GM19324 (cell line): ENCODE results near the gene IFT52.

Source experiments
- ATAC-seq: cut with Tn5 transposase; IDR thresholded peaks from one replicate; pipeline ENCODE4 v1.9.1; 2021; ENCODE audit warnings: mild to moderate bottlenecking, moderate library complexity; ENCODE audit not compliant: unreplicated experiment, low FRiP score

The IFT52 gene, protein sequence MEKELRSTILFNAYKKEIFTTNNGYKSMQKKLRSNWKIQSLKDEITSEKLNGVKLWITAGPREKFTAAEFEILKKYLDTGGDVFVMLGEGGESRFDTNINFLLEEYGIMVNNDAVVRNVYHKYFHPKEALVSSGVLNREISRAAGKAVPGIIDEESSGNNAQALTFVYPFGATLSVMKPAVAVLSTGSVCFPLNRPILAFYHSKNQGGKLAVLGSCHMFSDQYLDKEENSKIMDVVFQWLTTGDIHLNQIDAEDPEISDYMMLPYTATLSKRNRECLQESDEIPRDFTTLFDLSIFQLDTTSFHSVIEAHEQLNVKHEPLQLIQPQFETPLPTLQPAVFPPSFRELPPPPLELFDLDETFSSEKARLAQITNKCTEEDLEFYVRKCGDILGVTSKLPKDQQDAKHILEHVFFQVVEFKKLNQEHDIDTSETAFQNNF

GRCh38 chr20:43590392-43591303, at the start of gene IFT52:
Gene IFT52 (plus strand): TSS chr20:43590937. CDS start chr20:43594699, 3,762 bp downstream.
- peak; percentile 98 for ATAC-seq

GRCh38 chr20:43541214-43541613, 49.5 kb upstream of the IFT52 start:
- ATAC-seq = no peak

DNA sequence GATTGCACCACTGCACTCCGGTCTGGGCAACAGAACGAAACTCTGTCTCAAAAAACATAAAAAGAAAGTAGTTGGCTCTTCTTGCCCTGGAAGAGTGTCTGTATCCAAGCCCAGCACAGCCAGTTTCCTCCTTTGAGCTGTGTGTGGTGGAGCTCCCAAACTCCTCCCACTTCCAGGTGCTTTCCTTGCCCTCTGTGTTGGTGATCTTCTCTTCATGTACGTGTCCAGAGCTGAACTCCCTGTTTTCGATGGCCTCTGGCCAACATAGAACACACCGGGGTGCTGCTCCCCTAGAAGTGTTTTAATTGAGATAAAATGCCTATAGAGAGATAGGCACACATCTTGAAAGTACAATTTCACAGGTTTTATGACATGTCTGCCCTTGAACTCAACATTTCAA, 48.6 kb upstream of the IFT52 start:
- no peak for ATAC-seq

DNA sequence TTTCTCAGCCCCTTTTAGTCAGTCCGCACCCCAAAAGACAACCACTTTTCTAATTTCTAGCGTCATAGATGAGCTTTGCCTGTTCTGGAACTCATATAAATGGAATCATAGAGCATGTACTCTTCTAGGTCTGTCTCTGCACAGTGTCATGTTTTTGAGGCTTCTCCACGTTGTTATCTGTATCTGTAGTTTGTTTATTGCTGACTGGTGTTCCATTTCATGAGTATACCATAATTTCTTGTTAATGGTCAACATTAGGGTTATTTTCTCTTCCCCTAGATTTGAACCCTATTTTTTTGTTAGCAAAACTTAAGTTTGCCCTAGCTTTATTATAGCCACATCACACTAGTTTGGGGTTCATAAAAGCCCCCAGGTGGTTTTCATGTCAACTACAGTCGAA, 48.1 kb upstream of the IFT52 start:
- ATAC-seq = no peak

DNA sequence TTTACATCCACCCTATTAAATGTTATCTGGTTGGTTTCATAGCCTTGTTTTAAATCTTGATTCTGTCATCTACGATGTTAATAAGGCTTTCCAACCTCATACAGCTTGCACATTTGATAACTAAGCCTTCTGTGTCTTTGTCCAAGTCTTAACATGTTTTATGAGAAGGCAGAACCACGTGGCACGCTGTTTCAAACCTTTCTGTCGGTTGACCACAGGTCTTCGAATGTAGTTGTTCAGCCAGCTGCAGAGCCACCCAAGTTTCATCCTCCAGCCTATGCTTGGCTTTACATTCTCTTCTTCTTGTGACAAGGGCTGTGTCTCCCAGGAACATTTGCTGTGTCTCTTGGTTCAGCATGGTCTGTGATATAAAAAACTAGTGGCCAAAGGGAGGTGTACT, 47.6 kb upstream of the IFT52 start:
- no peak for ATAC-seq

GRCh38 chr20:43544501-43544900, 46.2 kb upstream of the IFT52 start:
- no peak for ATAC-seq

DNA sequence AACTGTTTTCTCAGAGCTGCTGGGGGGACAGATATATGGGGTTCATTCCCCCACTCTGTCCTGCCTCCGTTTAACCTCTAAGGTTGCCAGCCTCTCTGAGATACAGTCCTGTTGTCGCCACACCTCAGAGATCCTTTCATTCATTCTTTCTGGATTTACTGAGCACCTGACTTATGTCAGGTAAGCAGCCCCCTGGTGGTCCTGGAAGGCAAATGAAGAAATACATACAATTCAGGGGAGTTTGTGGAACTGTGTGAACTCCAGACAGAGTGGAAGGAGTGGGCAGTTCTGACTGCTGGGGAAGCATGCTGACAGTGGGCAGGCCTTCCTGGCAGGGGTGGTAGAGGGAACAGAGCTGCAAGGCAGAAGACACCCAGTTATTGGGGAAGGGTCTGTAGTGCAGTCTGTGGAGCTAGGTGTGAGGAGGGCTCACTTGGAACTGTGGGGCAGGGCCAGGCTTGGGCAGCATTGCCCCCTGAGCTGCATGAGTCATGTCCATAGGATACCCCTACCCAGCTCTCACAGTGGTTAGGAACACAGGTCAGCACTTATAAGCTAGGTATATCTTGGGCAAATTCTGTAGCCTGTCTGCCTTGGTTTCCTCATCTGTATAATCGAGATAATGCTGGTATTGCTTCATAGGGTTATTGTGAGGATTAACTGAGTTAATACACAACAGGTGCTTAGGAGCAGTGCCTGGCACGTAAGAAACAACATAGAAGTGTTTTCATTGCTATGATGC, 44.7 kb upstream of the IFT52 start:
- ATAC-seq = no peak

GRCh38 chr20:43548273-43548880, 42.4 kb upstream of the IFT52 start:
- no peak for ATAC-seq

DNA sequence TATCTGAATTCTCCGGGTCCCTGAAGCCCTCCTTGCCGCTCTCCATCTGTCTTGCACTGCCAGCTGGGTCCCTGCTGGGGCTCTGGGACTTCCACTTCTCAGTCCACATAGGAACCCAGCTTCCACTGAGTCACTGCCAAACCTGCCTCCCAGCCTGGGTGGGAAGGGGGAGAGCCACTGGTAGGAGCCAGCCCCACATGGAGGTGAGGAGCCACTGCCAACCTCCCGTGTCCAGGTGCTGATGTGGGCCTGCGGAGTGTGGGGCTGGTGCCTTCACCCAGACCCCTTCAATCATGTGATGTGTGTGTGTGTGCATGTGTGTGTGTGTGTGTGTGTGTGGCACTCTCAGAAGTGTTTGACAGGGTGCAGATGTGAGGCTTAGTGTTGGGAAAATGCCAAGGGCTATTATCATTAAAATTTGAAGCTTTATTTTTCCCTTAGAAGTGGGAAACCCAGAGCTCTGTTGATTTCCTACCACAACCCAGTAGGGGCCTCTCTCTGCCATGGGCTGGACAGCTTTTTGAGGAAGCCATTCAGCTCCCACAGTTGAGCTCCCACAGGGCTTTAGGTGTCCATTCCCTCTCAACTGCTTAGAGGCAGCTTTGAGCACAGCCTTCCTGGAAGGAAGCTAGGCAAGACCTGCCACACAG, 41.2 kb upstream of the IFT52 start:
- no peak for ATAC-seq

DNA sequence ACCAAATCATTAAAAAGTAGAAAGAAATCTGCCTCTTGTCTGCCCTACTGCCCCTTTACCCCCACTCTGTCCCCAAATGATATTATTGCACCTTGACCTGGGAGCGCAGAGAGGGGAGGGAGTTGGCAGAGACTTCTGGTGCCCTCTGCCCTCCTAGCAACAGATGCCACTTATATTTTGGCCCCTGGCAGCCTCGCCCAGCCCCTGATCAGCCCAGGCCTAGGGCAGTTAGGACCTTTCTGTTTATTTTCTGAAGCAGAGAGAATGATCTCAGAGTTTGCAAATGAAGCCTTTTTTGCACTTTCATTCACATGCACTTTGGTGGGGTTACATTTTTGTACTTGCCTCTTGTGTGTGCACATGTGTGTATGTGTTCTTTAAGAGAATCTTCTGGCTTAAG, 40.3 kb upstream of the IFT52 start:
- no peak for ATAC-seq

- ATAC-seq = no peak
Observed at GRCh38 chr20:43554369-43554768, 36.4 kb upstream of the IFT52 start.

DNA sequence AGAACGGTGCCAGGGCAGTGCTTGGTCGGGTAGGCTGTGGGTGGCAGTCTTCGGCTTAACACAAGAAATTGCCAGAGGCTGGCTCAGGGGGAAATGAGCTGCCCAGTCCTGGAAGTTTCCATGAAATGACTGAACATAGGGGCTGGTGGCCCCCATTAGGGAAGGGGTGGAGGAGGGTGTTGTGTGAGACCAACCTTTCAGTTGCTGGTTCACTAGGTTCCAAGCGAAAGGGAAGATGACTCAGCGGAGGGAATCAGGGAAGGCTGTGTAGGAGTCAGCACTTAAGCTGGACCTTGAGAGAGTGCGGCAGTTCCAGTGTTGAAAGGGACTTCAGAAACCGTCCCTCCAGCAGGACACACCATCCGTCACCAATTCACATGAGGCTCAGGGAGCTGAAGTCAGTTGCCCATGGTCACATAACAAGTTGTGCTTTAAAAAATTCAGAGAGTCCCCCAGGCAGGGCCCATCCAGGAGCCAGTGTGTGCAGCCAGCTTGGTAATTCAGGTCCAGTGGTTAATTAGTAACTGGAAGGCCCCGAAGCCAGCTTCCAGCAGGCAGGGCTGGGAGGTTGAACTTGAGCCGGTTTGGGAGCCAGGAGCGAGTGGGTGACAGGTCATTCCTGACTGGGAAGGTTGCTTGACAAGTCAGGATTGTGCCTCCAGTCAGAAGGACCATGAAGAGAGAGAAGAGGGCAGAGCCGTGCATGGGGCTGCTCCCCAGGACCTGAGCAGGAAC, 32.2 kb upstream of the IFT52 start, which contains the start of gene SGK2:
Gene SGK2 (plus strand): TSS at position 616 of the 735 bp plus-strand sequence. CDS start 7,469 bp downstream, outside the sequence.
- no peak for ATAC-seq

DNA sequence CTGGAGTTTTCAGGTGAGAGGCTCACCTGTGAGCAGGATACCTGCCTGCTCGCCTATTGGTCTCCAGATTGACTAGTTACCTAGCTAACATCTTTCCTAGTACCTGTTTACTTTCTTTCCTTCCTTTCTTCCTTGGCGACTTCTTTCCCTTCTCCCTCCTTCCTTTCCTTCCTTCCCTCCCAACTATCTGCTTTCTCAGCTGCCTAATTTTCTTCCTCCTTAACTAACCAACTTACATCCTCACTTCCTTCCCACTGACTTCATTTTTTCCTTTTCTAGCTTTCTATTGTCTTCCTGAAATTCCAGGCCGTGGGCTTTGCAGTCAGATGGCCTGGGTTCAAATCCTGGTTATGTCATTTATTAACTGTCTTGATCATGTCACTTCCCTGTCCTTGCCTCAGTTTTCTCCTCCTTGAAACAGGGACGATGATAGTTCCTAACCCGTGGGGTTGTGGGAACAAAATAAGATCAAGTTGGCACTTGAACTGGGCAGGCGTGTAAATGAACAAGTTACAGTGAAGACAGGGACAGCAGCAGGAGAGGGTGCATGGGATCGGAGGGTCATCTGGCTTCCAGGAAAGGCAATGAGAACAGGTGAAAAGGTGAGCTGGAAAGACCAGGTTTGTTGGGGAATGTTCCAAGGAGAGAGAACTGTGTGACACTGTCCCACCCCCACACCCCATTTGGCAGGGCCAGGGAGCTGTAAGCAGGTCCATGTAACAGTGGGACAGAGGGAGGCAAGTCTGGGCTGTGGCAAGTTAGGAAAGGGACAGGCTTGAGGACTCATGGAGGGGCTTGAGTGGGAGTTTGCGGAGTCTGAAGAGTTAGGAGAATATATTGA, 31.4 kb upstream of the IFT52 start:
- no peak for ATAC-seq

- ATAC-seq = no peak
Observed at GRCh38 chr20:43560974-43561373, 29.8 kb upstream of the IFT52 start.

DNA sequence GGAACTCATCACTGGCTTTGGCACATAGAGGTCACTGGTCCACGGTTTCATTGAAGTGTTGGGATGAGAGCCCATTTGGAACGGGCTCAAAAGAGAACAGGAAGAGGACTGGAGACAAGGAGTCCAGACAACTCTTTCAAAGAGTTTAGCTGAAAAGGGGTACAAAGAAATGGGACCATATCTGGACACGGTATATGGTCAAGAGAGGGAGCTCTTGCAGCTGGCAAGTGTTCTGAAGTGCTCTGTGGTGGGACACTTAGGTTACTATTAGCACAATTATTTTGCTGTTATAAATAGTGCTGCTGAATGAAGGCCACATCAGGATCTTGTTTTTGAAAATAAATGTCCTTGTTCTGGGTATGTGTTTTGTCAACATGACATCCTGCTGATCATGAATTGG, 27.3 kb upstream of the IFT52 start:
- no peak for ATAC-seq

DNA sequence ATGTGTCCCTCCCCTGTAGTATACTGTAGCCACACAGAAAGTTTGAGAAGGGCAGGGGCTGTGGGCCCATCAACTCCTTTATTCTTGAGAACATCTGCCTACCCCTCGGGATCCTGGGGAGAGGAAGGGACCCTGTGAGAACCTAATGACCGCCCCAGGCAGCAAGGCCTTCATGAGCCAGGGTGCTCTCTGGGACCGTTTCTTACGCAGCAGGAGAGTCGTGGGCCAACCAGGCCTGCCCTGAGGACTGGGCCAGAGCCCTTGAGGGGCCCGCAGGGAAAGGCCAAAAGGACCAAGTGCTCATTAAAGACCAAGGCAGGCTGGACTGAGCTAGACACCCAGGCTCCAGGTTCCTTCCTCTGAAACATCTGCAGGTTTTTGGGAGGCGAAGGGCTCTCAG, 26.7 kb upstream of the IFT52 start:
- ATAC-seq = no peak

DNA sequence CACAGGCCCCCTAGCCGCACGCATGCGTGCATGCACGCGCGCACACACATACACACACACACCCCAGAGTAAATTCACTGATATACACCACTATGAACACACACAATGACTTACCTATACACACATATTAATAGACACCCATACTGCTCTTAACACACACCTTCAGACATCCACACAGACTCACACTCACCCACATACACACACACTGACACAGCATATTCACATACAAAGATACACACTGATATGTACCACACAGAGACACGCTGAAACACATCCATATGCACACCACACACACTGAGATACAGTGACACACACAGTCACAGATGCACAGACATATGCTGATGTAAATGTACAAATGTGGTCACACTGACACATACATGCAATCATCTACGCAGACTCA, 26.3 kb upstream of the IFT52 start:
- ATAC-seq = no peak
